ENCODE data around the gene TSPAN14. TPM values are rescaled to one million over a fixed set of nuclear protein-coding genes. Genes with fewer than 3 reads are reported as not detected.

TSPAN14 gene
- total RNA-seq, 2 experiments from 2014 or later, result 43.9 to 45.5 TPM

- CTCF ChIA-PET, result interaction anchor here (1.1 to 5.7 kb wide), 6 partner anchors 10 to 148 kb away, joined by 3 to 29 read pairs (median 8); no protein-coding TSS in a partner anchor
- Mint-ChIP-seq H3K36me3 (ENCODE audit: low read depth) (peaks cover 4% of the 10 kb centered on the region), H3K4me3 (no peak overlapping the region), H3K27me3 (no peaks in the 10 kb centered on the region), H3K27ac (peak overlapping the region; percentile 75), H3K4me1 (ENCODE audit: low read depth) (peaks cover 74% of the 10 kb centered on the region), H3K9me3 (no peaks in the 10 kb centered on the region)
- intact Hi-C loops (cut with micrococcal nuclease), result no loop called here
- ATAC-seq, result no peak
- POLR2A ChIA-PET, result interaction anchor here (1.2 to 1.5 kb wide), 4 partner anchors 10 to 118 kb away, joined by 3 to 5 read pairs (median 4); partner anchors contain the start of gene PRXL2A
- no peak for TF ChIP-seq CTCF (IDR thresholded peaks at IDR 0.05)
- DNase-seq, result no peak
Measured at GRCh38 chr10:80526218-80526617, 72.1 kb downstream of the TSPAN14 start.

- no peak for TF ChIP-seq CTCF (IDR thresholded peaks at IDR 0.05)
- Mint-ChIP-seq H3K4me3 (no peak overlapping the region), H3K9me3 (no peaks in the 10 kb centered on the region), H3K27ac (peak overlapping the region; percentile 75), H3K36me3 (ENCODE audit: low read depth) (peaks cover 2% of the 10 kb centered on the region), H3K27me3 (no peaks in the 10 kb centered on the region), H3K4me1 (ENCODE audit: low read depth) (peaks cover 77% of the 10 kb centered on the region)
- ATAC-seq, result no peak
- DNase-seq, result no peak
- POLR2A ChIA-PET, result interaction anchor here (1.2 to 1.5 kb wide), 4 partner anchors 10 to 119 kb away, joined by 3 to 5 read pairs (median 4); partner anchors contain the start of gene PRXL2A
- intact Hi-C loops (cut with micrococcal nuclease), result no loop called here
- CTCF ChIA-PET, result interaction anchor here (0.8 to 5.7 kb wide), 8 partner anchors 10 to 149 kb away, joined by 3 to 29 read pairs (median 4); no protein-coding TSS in a partner anchor
Measured at GRCh38 chr10:80526742-80527141, 72.6 kb downstream of the TSPAN14 start.

- no peak overlapping the region for H3K4me3 Mint-ChIP-seq
- POLR2A ChIA-PET, result interaction anchor here (0.7 kb wide), 1 partner anchor 25 kb away, joined by 3 read pairs; no protein-coding TSS in a partner anchor
Measured at GRCh38 chr10:80528185-80528700, 74.1 kb downstream of the TSPAN14 start.

GRCh38 chr10:80528901-80529300, 74.8 kb downstream of the TSPAN14 start:
- ChIA-PET POLR2A (no interaction called here), CTCF (interaction anchor here (1.6 to 2.7 kb wide), 4 partner anchors 17 to 151 kb away, joined by 5 to 16 read pairs (median 6); no protein-coding TSS in a partner anchor)
- H3K27me3 Mint-ChIP-seq, result no peaks in the 10 kb centered on the region
- no peaks in the 10 kb centered on the region for H3K9me3 Mint-ChIP-seq
- intact Hi-C loops (cut with micrococcal nuclease), result no loop called here
- peaks cover 76% of the 10 kb centered on the region for H3K4me1 Mint-ChIP-seq (ENCODE audit: low read depth)
- DNase-seq, result no peak
- H3K36me3 Mint-ChIP-seq (ENCODE audit: low read depth), result peaks cover 2% of the 10 kb centered on the region
- TF ChIP-seq CTCF (IDR thresholded peaks at IDR 0.05), result no peak
- H3K27ac Mint-ChIP-seq, result peak overlapping the region; percentile 85
- no peak for ATAC-seq
- H3K4me3 Mint-ChIP-seq, result no peak overlapping the region

More at GRCh38 chr10:80528185-80528700, 74.1 kb downstream of the TSPAN14 start:
- H3K27me3 Mint-ChIP-seq, result no peaks in the 10 kb centered on the region
- CTCF ChIA-PET, result interaction anchor here (0.6 to 2.7 kb wide), 5 partner anchors 16 to 150 kb away, joined by 3 to 16 read pairs (median 5); no protein-coding TSS in a partner anchor
- no peaks in the 10 kb centered on the region for H3K9me3 Mint-ChIP-seq
- peak overlapping the region; percentile 85 for H3K27ac Mint-ChIP-seq
- intact Hi-C loops (cut with micrococcal nuclease), result no loop called here
- DNase-seq, result no peak
- no peak for ATAC-seq
- peaks cover 2% of the 10 kb centered on the region for H3K36me3 Mint-ChIP-seq (ENCODE audit: low read depth)
- TF ChIP-seq CTCF (IDR thresholded peaks at IDR 0.05), result no peak
- peaks cover 81% of the 10 kb centered on the region for H3K4me1 Mint-ChIP-seq (ENCODE audit: low read depth)

DNA sequence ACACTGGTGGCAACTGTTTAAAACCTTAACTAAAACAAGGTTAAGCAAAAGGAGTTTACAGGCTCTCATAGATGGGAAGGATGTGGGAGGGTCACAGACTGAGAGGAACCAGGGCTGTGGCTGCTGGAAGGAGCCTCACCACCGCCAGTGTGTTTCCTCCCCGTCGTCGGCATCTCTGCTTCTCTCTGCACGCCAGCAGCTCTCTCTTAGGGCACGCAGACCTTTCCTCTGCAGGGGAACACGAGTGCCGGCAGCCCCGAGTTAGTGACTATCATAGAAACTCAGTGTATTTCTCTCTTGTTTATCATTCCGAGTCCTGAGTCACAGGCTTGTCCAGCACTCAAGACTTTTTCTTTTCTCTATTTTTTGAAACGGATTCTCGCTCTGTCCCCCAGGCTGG, 75.5 kb downstream of the TSPAN14 start:
- ATAC-seq (peak; percentile 52), DNase-seq (peak; percentile 66)
- Mint-ChIP-seq H3K4me1 (ENCODE audit: low read depth) (peaks cover 69% of the 10 kb centered on the region), H3K4me3 (peak overlapping the region; percentile 27), H3K9me3 (no peaks in the 10 kb centered on the region), H3K27ac (peak overlapping the region; percentile 85), H3K27me3 (no peaks in the 10 kb centered on the region), H3K36me3 (ENCODE audit: low read depth) (peaks cover 2% of the 10 kb centered on the region)
- ChIA-PET CTCF (interaction anchor here (1.0 to 2.3 kb wide), 5 partner anchors 18 to 133 kb away, joined by 3 to 10 read pairs (median 5); no protein-coding TSS in a partner anchor), POLR2A (interaction anchor here (1.0 kb wide), 1 partner anchor 19 kb away, joined by 4 read pairs; no protein-coding TSS in a partner anchor)
- intact Hi-C loops (cut with micrococcal nuclease), result no loop called here
- no peak for TF ChIP-seq CTCF (IDR thresholded peaks at IDR 0.05)
